Measurements from ENCODE around the gene PRMT6. TPM values are rescaled to one million over a fixed set of nuclear protein-coding genes. Genes with fewer than 3 reads are reported as not detected.

PRMT6 gene
- total RNA-seq, 2 experiments from 2014 or later, result 6.1 to 7.9 TPM

DNA sequence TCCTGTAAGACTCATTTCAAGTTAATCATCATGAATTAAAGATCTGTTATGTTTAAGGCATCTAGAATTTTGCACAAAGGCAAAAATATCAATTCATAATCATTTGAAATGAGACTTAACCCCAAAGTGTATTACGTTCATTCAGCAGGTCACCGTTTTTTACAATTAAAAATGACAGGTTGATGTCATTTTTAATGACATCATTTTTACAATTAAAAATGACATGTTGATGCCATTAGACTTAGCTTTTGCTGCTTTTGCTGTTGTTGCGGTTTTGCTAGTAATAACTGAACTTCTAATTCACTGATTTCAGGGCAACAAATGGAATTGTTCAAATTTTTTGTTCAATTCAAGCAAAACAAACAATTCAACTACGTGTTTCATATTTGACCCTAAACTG is 17.0 kb downstream of the PRMT6 start:
- no peaks in the 10 kb centered on the region for H3K36me3 Mint-ChIP-seq (ENCODE audit: low read depth)
- ATAC-seq (ENCODE audit: poor library complexity) (no peak), DNase-seq (no peak)
- no peak overlapping the region for H3K4me3 Mint-ChIP-seq
- ChIA-PET POLR2A (no interaction called here), CTCF (no interaction called here)
- peaks cover 7% of the 10 kb centered on the region for H3K27me3 Mint-ChIP-seq
- Histone ChIP-seq H3K4me3 (ENCODE audit: low read length) (no peak overlapping the region), H3K36me3 (ENCODE audit: insufficient read depth, low read length) (no peaks in the 10 kb centered on the region), H3K9me3 (ENCODE audit: control insufficient read depth in 1 of 2, insufficient read depth in 1 of 2, low read length in 2 of 2) (no peaks in the 10 kb centered on the region), H3K4me1 (ENCODE audit: insufficient read depth, low read length) (no peaks in the 10 kb centered on the region), H3K27ac (ENCODE audit: low read depth in 1 of 2, low read length in 2 of 2) (no peak overlapping the region), H3K27me3 (ENCODE audit: control insufficient read depth in 1 of 2, insufficient read depth in 2 of 2, low read length in 2 of 2) (no peaks in the 10 kb centered on the region)
- intact Hi-C loops (cut with DNase I, micrococcal nuclease), result no loop called here
- no peaks in the 10 kb centered on the region for H3K4me1 Mint-ChIP-seq (ENCODE audit: low read depth)
- peaks cover 2% of the 10 kb centered on the region for H3K9me3 Mint-ChIP-seq
- TF ChIP-seq CTCF (IDR thresholded peaks at IDR 0.05), result no peak
- no peak overlapping the region for H3K27ac Mint-ChIP-seq

DNA sequence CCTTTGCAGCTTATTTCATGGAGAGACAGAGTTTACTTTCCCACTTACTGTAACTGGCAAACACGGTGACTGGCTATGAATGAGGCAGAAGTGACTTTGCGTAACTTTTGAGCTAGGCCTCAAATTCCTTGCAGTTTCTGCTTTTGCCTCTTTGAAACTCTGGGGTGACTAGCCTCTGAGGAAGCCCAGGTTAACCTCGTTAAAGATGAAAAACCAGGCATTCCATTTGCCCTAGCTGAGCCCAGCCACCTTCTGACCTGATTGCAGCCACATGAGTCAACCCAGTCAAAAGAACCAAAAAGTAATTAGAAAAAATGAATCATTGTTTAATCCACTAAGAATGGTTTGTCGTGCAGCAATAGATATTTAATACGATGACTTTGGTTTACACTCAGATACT is 20.4 kb downstream of the PRMT6 start:
- H3K4me1 ChIP-seq (ENCODE audit: insufficient read depth, low read length), result no peaks in the 10 kb centered on the region
- no peak for TF ChIP-seq CTCF (IDR thresholded peaks at IDR 0.05)
- ATAC-seq (ENCODE audit: poor library complexity) (no peak), DNase-seq (no peak)
- intact Hi-C loops (cut with DNase I, micrococcal nuclease), result no loop called here
- no peak overlapping the region for H3K27ac ChIP-seq (ENCODE audit: low read depth in 1 of 2, low read length in 2 of 2)
- Mint-ChIP-seq H3K36me3 (ENCODE audit: low read depth) (no peaks in the 10 kb centered on the region), H3K27ac (no peak overlapping the region), H3K9me3 (no peaks in the 10 kb centered on the region), H3K27me3 (peaks cover 23% of the 10 kb centered on the region), H3K4me1 (ENCODE audit: low read depth) (no peaks in the 10 kb centered on the region), H3K4me3 (no peak overlapping the region)
- no peaks in the 10 kb centered on the region for H3K9me3 ChIP-seq (ENCODE audit: control insufficient read depth in 1 of 2, insufficient read depth in 1 of 2, low read length in 2 of 2)
- no peak overlapping the region for H3K4me3 ChIP-seq (ENCODE audit: low read length)
- CTCF ChIA-PET, result no interaction called here
- no peaks in the 10 kb centered on the region for H3K36me3 ChIP-seq (ENCODE audit: insufficient read depth, low read length)
- POLR2A ChIA-PET, result no interaction called here
- no peaks in the 10 kb centered on the region for H3K27me3 ChIP-seq (ENCODE audit: control insufficient read depth in 1 of 2, insufficient read depth in 2 of 2, low read length in 2 of 2)

DNA sequence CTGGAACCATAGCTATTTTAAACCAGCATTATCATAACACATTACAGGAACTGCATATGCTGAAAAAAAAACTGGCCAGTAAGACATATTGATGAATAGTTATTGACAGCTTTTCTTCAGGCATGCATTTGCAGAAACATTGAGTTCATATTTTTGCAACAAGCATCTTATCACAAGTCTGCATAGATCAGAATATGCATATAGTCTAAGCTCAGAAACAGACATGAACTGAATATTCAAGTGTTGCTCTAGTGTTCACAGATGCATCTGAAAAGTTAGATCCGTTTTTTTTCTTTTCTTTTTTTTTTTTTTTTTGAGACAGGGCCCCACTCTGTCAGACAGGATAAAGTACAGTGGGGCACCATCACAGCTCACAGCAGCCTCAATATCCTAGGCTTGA is 22.8 kb downstream of the PRMT6 start:
- H3K4me3 Mint-ChIP-seq, result no peak overlapping the region
- intact Hi-C loops (cut with DNase I, micrococcal nuclease), result no loop called here
- H3K9me3 Mint-ChIP-seq, result peaks cover 3% of the 10 kb centered on the region
- DNase-seq (no peak), ATAC-seq (ENCODE audit: poor library complexity) (no peak)
- H3K4me1 Mint-ChIP-seq (ENCODE audit: low read depth), result no peaks in the 10 kb centered on the region
- Histone ChIP-seq H3K36me3 (ENCODE audit: insufficient read depth, low read length) (no peaks in the 10 kb centered on the region), H3K27me3 (ENCODE audit: control insufficient read depth in 1 of 2, insufficient read depth in 2 of 2, low read length in 2 of 2) (no peaks in the 10 kb centered on the region), H3K4me3 (ENCODE audit: low read length) (no peak overlapping the region), H3K4me1 (ENCODE audit: insufficient read depth, low read length) (no peaks in the 10 kb centered on the region), H3K9me3 (ENCODE audit: control insufficient read depth in 1 of 2, insufficient read depth in 1 of 2, low read length in 2 of 2) (no peaks in the 10 kb centered on the region), H3K27ac (ENCODE audit: low read depth in 1 of 2, low read length in 2 of 2) (no peak overlapping the region)
- H3K27me3 Mint-ChIP-seq, result peaks cover 39% of the 10 kb centered on the region
- no peaks in the 10 kb centered on the region for H3K36me3 Mint-ChIP-seq (ENCODE audit: low read depth)
- no peak for TF ChIP-seq CTCF (IDR thresholded peaks at IDR 0.05)
- H3K27ac Mint-ChIP-seq, result no peak overlapping the region
- ChIA-PET CTCF (no interaction called here), POLR2A (no interaction called here)
